Measurements from ENCODE around the gene SUV39H2.

DNA sequence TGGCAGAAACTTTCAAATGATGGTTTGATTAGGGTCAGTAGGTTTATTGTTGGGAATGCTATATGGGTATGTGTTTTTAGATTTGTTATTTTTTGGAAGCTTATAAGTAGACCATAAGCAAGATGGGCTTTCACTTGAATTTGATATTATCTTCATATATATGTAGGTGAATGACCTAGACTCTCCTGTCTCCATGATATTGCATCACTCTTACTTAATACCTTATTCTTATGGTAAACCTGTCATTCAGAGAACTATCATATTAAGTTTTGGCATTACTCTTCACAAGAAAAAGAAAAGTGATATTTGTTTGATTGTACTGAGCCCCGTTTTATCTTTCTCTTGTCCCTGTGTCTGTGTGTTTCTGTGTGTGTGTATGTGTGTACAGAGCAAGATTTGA, 23.2 kb upstream of the SUV39H2 start:
- TF ChIP-seq, protein P1, sequence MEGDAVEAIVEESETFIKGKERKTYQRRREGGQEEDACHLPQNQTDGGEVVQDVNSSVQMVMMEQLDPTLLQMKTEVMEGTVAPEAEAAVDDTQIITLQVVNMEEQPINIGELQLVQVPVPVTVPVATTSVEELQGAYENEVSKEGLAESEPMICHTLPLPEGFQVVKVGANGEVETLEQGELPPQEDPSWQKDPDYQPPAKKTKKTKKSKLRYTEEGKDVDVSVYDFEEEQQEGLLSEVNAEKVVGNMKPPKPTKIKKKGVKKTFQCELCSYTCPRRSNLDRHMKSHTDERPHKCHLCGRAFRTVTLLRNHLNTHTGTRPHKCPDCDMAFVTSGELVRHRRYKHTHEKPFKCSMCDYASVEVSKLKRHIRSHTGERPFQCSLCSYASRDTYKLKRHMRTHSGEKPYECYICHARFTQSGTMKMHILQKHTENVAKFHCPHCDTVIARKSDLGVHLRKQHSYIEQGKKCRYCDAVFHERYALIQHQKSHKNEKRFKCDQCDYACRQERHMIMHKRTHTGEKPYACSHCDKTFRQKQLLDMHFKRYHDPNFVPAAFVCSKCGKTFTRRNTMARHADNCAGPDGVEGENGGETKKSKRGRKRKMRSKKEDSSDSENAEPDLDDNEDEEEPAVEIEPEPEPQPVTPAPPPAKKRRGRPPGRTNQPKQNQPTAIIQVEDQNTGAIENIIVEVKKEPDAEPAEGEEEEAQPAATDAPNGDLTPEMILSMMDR (IDR thresholded peaks at IDR 0.05): no peak
- no peak for TF ChIP-seq POLR2A (IDR thresholded peaks at IDR 0.05)
